Stimulated activated CD8-positive, alpha-beta memory T cell treated with anti-CD3 and anti-CD28 coated beads, Interleukin-12 subunit alpha, Interleukin-12 subunit beta, amount 100 ng/mL, for 24 hours (primary cell): ENCODE data around the gene LIPG.
"Not testable (repeated sequence)": the region's sequence is repeated elsewhere in the genome, so short reads cannot be mapped to it uniquely, and the experiment has no call there.

Source experiments
- DNase-seq: peaks from one replicate; pipeline ENCODE4 v3.0.0-alpha.2; 2020; ENCODE audit errors: extremely low read depth

Gene LIPG

DNA sequence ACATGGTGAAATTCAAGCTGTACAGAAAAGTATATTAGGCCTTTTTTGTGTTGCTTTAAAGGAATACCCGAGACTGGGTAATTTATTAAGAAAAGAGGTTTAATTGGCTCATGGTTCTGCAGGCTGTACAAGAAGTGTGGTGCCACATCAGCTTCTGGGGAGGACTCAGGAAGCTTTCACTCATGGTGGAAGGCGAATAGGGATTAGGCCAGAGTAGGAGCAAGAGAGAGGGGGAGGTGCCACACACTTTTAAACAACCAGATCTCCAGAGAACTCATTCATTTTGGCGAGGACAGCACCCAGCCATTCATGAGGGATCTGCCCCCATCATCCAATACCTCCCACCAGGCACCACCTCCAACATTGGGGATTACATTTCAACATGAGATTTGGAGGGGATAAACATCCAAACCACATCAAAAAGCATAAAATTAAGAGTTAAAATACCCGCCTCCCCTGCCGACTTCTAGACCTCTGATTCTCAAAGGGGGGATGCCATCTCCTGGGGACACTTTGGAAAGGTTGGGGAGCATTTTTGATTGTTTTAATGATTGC is 15.1 kb upstream of the LIPG start:
- DNase-seq: no peak

DNA sequence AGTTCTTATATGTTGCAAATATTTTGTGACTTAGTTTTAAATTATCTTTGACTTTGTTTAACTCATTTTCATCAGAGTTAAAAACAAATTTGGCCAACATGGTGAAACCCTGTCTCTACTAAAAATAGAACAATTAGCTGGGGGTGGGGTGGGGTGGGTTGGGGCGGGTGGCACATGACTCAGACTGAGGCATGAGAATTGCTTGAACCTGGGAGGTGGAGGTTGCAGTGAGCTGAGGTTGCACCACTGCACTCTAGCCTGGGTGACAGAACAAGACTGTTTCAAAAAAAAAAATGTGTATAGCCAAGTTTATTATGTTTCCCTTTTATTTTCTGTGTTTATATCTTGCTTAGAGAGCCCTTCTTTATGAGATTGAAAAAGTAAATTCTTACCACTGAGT is 14.2 kb upstream of the LIPG start:
- DNase-seq: no peak

DNA sequence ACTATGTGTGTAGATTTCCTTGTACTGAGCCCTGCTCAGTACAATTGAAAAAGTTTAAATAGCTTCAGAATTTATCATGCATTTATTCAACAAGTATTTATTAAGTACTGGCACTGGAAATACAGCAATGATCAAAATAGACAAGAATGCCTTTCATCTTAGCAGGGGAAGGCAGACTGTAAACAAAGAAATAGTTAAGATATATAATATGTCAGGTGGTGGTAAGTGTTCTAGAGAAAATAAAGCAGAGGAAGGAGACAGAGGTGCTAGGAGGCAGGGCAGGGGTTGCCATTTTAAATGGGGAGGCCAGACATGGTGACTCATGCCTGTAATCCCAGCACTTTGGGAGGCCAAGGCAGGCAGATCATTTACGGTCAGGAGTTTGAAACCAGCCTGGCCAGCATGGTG is 13.6 kb upstream of the LIPG start:
- DNase-seq: no peak

DNA sequence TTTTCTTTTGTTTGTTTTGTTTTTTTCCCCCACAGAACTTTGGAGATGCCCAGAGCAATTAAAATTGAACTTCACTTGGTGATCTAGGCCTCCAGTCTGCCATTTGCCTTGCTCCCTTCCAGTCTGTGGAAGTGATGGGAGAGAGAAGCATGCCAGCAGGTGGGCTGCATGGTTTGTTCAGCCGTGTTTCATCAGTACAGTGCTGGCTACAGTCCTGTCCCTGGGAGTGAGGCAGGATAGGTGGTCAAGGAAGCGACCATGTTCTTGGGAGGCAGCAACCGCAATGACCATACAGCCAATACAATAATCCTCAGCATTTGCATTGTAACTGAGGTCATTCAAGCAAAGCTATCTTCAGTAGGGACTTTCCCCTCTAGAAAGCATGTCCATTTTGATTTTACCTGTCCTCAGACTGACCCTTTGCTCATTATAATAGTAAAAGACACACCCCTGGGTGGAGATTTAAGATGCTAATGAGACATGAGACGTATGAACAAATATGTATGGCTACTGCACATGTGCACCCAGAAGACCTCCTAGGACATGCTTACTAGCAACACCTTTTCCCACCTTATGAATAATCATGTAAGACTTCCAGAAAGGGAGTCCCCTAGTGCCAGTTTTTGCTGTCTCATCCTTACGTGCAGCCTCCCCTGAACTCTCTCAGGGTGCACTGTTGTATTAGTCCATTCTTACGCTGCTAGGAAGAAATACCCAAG is 11.1 kb upstream of the LIPG start:
- DNase-seq: no peak

DNA sequence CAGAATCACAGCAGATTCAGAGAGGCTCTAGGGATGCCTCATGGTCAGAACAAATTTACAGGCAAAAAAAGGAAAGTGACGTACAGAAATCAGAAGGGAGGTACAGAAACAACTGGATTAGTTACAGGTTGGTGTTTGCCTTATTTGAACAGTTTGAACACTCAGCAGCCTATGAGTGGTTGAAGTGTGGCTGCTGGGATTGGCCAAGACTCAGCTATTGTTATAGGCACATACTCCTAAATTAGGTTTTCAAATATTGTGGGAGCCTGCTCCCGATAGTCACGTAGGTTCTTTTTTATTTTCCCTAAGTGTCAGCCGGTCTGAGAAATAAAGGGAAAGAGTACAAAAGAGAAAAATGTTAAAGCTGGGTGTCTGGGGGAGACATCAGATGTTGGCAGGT is 8.9 kb upstream of the LIPG start:
- DNase-seq: no peak

DNA sequence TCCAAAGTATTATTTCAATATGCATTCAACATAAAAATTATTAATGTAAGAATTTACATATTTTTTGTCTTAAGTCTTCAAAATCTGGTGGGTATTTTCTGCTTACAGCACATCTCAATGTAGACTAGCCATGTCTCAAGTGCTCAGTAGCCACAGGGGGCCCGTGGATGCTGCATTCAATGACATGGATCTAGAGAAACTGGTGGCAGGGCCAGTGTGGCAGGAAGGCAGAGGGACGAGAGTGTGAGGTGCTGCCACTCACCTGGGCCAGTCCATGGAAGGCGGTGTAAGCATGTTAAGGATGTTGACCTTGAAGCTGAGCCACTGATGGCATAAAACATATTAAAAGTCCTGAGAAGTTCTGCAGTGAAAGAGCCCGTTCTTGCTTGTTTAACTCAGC is 6.2 kb upstream of the LIPG start:
- no peak for DNase-seq

DNA sequence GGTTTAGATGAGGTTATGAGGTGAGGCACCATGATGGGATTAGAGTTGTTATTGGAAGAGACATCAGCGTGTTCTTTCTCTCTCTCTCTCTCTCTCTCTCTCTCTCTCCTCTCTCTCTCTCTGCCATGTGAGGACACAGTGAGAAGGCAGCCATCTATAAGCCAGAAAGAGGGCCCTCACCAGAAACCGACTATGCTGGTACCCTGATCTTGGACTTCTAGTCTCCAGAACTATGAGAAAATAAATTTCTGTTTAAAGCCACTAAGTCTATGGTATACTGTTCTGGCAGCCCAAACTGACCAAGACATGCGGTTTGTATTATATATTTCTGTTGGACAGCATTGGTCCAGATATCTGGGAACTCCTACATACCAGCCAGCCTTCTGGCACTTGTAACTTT is 3.5 kb upstream of the LIPG start:
- DNase-seq: no peak

DNA sequence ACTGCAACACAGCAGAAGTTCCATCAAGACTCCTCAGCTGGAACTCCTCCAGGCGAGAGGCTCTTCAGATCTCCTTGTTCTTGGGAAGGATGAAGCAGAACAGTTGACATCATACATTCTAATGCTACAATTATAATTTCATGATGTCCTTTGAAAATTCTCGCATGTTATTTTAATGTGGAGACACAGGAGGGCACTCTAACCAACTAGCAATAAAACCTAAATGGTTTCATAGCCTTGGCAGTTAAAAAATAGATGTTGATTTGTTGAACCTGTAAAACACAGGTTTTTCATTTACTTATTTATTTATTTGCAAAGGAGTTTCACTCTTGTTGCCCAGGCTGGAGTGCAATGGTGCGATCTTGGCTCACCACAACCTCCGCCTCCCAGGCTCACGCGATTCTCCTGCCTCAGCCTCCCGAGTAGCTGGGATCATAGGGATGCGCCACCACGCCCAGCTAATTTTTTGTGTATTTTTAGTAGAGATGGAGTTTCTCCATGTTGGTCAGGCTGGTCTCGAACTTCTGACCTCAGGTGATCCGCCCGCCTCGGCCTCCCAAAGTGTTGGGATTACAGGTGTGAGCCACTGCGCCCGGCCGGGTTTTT is 2.4 kb upstream of the LIPG start:
- not testable (repeated sequence) for DNase-seq

DNA sequence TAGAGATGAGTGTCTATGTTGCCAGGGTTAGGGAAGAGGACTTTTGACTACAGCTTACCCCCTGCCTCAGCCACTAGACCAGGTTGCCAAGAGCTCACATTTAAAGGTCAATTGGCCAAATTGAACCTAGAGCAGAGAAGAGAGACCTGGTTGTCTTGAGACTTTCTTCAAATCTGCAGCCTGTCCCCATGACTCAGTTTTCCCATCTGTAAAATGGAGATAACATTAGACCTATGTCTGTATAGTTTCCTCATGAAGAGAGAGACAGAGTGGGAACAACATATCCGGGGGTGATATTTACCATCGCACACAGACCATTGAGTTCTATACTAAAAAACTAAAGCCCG is 1.6 kb upstream of the LIPG start:
- DNase-seq: no peak

DNA sequence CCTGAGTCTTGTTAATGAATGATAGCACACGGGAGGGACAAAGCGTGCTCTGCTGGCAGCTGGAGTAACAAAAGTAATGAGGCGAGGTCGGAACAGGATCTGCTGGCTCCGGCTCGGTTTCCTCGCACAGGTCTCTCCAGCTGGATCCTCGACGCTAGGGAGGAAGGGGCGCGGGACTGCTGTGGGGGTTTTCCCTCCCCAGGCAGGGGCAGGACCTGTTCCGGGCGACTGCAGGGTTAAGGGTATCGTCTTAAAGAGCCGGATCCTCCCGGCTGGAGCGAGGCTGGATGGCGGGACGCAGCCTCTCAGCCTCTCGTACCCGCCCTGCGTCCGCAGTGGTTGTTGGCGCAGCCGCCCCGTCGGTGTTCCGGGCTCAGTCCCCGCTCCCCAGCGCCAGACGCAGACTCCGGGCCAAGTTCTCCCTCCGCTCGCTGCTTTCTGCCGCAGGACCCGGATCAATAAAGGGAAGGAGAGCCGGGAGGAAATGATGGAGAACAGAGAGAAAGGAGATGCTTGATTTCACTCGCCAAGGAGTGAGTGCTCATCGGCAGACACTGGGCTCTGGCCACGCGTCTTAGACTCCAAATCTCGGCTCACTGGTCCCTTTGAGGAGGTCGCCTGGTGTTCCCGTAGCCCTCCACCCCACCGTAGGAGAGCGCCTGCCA is 1.1 kb upstream of the LIPG start:
- no peak for DNase-seq

DNA sequence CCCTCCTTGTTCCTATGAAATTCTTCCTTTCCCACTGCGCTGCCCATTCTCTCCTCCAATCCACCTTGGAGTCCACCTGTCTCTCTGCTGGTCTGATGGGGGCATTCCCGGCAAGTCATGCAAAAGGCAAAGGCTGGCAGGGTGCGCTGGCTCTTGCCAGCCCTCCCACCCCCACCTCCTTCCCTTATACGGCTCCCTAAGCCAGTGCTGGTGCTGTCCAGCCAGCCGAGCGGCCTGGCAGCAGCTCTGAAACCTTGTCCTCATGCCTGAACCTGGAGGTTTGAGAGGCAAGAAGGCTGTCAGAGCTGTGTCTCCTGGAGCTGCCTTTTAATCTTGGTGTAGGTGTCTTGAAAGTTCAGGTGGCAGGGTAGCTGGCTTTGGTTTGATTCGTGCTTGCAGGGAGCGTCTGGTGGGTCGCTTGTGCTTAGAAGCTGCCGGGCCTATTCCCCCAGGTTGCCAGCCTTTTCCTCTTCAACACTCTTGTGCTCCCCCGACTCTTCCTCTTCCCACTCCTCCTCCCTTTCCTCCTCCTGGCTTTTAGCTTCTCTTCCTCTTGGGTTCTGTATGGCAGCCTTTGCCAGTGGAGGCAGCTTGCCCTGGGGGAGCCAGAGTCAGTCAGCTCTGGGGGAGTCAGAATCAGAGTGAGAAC is 748 bp downstream of the LIPG start:
- DNase-seq: no peak

DNA sequence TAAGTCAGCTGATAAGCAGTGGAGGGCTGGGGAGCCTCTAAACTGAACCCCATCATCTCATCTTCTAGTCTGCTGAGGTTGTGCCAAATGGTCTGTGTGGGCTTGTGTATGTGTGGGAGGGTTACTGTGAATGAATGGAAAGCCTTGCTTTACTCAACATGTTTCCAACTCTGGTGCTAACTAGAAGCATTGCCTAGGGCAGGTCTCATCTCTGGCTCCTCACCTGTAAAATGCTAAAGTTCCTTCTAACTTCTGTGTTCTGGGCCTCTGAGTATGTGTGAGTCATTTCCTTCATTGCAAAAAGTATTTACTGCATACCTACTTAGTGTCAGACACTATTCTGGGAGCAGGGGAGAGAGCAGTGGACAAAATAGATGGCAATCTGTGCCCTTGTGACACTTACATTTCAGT is 1.3 kb downstream of the LIPG start:
- DNase-seq: no peak

DNA sequence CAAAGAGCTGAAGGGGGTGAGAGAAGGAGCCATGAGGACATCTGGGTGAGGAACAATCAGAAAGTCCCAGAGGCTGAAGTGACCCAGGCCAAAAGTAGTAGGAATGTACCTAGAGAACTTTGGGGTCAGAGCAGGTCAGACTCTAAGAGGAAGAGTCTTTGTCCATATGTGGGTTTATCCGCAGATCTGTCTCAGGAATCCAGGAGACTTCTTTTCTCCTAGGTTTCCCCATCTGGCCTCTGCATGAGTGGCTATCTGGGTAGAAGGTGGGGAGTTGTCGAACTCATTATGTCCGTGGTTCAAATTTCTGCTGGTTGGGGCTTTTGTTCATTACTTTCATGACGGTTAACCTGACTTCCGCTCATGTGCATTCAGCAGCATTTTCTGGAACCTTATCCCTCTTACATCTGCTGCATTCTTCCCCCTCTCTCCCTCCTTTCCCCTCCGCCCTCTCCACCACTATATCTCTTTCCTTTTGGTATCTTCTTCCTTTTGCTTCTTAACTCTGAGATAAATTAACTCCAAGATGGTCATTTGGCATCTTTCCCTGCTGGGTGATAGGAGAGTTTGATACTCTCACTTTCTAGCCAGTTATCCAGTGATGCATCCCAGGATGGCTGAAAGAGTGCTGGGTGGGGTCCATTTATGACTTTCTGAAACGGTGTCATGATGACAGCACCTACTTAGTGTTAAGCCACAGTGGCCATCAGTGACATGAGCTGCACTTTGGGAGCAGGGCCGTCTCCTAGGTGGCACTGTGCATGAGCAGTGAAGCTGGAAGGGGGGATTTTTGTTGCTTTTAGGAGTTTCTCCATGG is 2.1 kb downstream of the LIPG start:
- no peak for DNase-seq

DNA sequence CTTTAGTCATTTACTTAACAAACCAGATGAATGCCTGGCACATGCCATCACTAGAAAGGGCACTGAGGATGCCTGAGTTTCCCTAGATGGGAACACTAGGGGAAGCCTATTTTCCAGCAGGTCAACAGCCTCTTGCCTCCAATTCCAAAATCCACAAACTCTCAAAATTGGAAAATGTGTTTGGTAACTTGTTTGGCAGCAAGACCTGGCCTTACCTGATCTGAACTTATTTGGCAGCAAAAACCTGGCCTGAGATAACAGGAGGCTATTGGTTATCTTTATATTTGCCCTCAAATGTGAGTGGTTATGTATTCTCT is 2.6 kb downstream of the LIPG start:
- DNase-seq: no peak

DNA sequence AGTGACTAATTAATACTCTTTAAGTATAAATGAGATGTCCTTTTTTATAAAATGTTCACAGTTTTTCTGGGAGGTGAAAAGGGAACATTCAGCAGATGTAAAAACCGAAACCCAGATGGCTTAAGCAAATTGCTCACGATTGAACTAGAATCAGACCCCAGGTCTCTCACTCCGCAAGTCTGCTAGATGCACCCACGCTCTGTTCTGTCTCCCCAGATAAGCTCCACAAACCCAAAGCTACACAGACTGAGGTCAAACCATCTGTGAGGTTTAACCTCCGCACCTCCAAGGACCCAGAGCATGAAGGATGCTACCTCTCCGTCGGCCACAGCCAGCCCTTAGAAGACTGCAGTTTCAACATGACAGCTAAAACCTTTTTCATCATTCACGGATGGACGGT is 3.2 kb downstream of the LIPG start:
- no peak for DNase-seq

DNA sequence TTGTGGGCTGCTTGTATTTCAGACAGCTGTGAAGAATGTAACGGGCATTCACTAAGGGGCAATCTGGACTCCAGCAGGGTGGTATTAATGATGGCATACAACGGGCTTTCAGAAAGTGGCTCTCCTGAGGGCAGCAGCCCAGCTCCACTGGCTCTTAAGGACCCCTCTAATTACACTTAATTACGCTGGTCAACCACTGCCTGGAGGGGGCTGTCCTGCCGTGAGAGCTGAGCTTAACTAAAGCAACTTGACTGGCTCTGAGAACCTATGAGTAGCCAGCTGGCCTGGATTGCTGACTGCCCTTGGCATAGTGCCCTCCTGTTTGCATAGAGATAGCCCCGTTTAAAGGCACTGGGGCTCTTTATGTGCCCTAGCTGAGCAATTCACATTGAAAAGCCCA is 3.8 kb downstream of the LIPG start:
- no peak for DNase-seq

DNA sequence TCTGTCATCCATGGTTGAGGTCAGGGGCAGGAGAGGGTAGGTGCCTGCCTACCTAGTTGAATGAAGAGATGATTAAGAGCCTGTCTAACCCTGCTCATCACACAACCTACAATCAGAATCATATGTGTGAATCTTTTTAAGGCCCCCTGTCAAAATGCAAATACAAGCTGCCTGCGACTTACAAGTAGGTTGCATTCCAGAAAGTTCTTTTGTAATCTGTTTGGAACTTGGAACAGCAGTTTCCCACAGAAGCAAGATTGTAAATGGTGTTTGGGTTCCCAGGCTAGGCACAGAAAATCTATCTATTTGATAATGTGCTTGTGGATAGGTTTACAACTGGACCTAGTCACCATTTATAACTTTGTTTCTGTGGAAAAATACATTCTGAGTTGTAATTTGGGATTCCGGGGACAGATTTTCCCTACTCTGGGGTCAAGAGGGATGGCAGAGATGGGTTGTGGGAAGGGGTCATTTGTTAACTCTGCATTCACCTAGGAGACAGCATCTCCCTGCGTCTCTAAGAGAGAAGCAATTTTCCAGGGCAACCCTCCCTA is 4.4 kb downstream of the LIPG start:
- DNase-seq: no peak

DNA sequence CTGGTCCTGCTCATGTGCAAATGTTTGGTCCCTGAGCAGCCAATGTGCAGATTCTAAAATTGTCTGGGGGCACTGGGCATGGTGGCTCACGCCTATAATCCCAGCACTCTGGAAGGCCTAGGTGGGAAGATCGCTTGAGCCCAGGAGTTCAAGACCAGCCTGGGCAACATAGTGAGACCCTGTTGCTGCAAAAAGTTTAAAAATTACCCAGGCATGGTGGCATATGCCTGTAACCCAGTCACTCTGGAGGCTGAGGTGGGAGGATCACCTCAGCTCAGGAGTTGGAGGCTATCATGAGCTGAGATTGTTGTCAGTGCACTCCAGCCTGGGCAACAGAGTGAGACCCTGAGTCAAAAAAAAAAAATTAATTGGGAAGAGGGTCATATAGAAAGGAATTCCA is 5.1 kb downstream of the LIPG start:
- DNase-seq: no peak

DNA sequence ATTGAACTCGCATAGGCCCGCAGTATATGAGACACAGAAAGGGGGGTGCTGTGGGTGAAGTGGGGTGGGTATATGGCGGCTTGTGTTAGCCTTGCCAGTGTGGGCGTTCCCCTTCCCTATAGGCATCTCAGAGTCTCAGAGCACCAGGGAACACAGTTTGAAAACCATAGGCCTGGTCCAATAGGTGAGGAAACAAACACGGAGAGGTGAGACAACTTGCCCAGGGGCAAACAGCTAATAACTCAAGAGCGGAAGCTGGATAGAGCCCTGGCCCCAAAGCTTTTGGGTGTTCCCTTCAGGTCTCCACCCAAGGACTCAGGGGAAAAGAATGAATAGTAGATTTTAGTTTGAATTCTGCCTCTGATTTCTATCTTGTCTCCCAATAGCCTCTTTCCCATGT is 7.9 kb downstream of the LIPG start:
- no peak for DNase-seq

DNA sequence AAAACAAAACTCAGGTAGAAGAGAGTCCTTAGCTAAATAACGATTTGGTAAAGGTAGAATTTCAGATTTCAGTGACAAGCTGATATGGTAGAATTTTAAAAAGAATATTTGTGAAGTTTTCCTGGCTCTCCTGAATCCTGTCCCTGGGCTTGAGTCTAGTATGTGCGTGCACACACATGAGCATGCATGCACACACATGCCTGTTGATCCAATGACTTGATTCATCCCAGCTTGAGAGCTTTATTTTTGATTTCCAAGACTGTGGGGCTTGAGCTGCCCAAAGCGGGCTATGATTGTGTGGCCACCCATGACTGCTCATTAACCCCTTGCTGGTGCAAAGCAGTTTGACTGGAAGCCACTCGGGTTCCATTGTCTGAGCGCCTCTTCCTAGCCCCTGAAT is 9.0 kb downstream of the LIPG start:
- DNase-seq: no peak

DNA sequence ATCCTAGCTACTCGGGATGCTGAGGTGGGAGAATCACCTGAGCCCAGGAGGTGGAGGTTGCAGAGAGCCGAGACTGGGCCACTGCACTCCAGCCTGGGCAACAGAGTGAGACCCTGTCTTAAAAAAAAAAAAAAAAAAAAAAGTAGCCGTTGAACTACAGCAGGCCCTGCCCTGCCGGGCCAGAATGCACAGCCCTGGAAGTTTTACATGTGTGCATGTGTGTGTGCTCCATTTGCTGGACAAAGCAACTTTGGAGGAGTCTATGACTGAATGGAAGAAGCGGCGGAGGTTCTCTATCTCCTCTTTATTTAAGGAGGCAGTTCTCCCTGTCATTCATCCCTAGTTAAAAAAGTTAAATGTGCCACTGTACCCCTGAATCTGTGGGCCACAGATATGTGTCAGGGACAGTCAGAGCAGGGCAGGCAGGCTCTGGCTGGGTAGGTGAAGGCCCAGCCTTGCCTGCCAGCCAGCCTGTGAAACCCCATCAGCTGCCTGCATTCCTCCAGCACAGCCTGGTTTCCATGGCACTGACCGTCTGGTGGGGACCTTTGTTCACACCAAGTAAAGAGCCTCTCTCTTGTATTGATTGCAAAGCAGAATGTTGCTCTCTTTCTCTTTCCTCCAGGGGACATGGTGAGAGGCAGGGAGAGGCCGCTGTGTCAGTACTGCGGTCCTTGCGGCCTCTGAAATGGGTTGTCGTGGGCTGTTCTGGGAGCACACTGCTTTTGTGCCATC is 10.9 kb downstream of the LIPG start:
- no peak for DNase-seq
